ENCODE measurements around the gene PTPRD.

DNA sequence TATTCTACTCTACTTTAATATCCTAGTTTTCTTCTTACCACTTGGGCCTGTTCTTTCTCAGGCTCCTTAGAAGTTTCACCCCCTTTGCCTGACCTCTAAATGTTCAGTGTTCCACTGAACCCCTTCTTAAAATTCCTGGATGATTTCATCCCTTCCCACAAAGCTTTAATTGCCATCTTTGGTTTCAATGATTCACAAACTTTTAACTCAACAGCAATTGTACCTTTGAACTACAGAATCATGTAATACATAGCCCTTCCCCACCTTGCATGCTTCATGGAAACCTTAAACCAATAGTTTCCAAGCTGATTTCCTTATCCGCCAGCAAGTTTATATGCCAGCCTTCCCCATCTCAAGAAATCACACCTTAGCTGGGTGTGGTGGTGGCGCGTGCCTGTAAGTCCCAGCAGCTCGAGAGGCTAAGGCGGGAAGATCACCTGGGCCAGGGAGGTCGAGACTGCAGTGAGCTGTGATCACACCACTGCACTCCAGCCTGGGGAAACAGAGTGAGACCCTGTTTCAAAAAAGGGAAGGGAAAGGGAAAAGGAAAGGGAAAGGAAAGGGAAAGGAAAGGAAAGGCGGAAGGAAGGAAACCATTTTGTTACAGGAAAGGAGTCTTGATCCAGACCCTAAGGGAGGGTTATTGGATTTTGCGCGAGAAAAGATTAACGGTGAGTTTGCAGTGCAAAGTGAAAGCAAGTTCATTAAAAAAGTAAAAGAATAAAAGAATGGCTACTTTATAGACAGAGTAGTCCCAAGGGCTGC, 1789.5 kb downstream of the PTPRD start:
- TF ChIP-seq, protein P1, sequence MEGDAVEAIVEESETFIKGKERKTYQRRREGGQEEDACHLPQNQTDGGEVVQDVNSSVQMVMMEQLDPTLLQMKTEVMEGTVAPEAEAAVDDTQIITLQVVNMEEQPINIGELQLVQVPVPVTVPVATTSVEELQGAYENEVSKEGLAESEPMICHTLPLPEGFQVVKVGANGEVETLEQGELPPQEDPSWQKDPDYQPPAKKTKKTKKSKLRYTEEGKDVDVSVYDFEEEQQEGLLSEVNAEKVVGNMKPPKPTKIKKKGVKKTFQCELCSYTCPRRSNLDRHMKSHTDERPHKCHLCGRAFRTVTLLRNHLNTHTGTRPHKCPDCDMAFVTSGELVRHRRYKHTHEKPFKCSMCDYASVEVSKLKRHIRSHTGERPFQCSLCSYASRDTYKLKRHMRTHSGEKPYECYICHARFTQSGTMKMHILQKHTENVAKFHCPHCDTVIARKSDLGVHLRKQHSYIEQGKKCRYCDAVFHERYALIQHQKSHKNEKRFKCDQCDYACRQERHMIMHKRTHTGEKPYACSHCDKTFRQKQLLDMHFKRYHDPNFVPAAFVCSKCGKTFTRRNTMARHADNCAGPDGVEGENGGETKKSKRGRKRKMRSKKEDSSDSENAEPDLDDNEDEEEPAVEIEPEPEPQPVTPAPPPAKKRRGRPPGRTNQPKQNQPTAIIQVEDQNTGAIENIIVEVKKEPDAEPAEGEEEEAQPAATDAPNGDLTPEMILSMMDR (conservative IDR thresholded peaks at IDR 0.05; ENCODE audit: low read length): no peak
- TF ChIP-seq EZH2phosphoT487 (IDR thresholded peaks at IDR 0.05; ENCODE audit: borderline replicate concordance): no peak

Measured in Loucy (cell line).